ENCODE measurements around the gene RHOBTB1.

DNA sequence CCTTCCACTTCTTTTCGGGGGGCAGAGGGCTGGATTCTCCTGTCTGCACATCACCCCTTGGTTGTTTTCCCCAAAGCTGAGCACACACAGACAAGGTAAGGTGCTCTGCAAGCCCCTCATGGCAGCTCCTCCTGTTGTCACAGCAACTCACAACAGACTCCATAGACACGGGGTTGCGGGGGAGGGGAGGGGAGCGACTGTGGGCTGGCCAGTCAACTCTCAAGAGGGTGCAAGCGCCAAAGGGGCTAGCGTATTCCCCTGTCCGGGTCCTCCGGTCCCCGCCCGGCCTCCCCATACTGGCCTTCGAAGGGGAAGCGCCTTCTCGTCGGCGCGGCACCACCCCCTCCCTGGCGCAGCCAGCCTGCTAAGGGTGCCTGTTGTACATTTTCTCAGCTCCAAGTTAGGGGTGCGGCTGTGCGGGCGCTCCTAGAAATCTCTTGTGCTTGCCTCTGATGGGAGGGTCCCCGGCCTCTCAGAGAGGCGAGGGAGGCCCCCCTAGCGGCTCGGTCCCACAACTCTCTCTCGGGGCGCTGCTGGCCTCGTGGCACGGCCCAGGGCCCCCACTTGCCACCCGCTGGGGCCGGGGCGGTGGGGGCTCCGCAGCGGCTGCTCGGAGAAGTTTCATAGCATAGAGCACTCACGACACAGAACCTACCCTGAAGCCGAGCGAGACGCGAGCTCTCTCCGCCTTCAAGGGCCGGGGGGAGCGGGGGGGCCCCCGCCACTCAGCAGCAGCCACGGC is 498 bp downstream of the RHOBTB1 start:
- TF ChIP-seq, protein P1, sequence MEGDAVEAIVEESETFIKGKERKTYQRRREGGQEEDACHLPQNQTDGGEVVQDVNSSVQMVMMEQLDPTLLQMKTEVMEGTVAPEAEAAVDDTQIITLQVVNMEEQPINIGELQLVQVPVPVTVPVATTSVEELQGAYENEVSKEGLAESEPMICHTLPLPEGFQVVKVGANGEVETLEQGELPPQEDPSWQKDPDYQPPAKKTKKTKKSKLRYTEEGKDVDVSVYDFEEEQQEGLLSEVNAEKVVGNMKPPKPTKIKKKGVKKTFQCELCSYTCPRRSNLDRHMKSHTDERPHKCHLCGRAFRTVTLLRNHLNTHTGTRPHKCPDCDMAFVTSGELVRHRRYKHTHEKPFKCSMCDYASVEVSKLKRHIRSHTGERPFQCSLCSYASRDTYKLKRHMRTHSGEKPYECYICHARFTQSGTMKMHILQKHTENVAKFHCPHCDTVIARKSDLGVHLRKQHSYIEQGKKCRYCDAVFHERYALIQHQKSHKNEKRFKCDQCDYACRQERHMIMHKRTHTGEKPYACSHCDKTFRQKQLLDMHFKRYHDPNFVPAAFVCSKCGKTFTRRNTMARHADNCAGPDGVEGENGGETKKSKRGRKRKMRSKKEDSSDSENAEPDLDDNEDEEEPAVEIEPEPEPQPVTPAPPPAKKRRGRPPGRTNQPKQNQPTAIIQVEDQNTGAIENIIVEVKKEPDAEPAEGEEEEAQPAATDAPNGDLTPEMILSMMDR (IDR thresholded peaks at IDR 0.05; ENCODE audit: poor library complexity): peak; percentile 11
- TF ChIP-seq EZH2 (IDR thresholded peaks at IDR 0.05; ENCODE audit: borderline replicate concordance): no peak
- TF ChIP-seq EZH2phosphoT487 (IDR thresholded peaks at IDR 0.05; ENCODE audit: low read depth, severe bottlenecking, unreplicated experiment): no peak
